Raji (cell line): ENCODE measurements around the gene CNTNAP2.

ENCODE experiments used
- POLR2A ChIP-seq: IDR thresholded peaks from 2 replicates; pipeline ENCODE4 v1.6.1; 2011; ENCODE audit warnings: low read depth, low read length, control low read depth; ENCODE audit not compliant: insufficient read depth

CNTNAP2 gene

DNA sequence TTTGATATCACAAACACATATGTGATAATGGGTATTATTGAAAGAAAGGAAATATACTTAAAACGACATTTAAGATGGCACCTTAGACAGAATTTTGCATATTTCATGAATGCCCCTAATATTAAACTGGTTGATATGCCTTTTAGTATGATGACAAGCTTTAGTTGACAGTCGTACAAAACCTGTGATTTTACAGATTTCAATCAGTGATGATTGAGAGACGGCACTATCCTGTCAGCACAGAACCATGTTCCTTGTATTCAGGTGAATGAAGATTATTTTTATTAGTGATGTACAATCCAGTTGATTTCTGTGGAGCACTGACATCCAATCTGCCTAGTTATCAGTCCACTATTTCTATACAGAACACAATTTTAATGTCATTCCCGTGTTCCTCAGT, 333.0 kb downstream of the CNTNAP2 start:
- no peak for TF ChIP-seq POLR2A

DNA sequence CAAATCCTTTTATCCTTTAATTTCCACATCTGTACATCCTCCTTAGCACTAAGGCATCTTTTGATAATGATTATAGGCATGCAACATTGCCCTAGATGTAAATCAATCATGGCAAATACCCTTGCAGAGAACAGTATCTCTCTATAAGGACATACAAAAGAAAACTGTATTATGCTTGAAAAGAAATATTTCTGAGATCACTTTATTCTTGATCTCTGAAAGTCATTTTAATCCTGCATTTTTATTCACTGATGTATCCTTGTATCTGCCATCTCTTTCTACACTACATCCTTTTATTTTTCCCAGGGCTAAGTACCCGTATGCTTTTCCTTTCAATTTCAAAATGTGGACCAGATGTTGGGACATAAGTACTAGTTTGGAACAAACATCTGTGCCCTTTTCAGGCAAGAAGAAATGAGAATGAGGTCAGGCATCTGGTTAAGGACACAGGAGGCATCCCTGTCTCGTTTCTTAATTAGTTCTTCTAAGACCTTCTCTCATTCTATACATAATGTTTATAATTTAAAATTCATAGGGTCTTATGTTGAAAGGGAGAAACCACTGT, 338.6 kb downstream of the CNTNAP2 start:
- TF ChIP-seq POLR2A: no peak

DNA sequence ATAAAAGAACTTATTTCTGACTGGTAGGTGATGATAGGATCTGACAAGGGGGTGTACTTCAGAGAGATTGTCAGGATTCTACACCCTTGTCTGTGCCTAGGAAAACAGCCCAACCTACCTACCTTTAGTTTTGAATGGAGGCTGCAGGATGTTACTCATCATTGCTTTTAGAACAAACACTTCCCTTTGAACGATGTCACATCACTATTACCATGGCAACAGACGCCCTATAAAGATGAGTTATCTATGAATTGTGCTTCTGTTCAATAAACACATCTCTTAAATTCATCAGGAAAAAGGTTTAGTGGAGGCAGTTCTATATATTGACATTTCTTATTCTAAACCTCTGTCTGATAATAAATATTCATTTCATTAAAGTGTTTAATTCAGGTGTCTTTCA, 362.4 kb downstream of the CNTNAP2 start:
- TF ChIP-seq POLR2A: no peak

DNA sequence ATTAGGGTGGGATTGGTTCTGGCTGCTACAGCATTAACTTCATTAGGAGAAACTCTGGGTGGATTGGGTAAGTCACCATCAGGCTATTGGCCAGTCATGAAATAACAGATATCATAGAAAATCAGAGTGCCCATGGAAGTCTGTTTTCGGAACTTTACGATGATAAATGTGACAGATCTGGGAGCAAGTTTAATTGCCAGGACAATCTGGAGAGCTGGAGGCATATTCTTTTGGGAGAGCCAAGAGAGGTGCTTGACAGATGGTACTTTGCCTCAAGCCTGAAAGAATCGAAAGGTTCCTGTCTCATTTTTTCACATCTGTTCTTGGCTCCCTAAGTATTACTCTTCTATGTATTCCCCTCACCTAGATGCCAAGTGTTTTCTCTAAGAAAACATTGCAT, 369.9 kb downstream of the CNTNAP2 start:
- TF ChIP-seq POLR2A: no peak

DNA sequence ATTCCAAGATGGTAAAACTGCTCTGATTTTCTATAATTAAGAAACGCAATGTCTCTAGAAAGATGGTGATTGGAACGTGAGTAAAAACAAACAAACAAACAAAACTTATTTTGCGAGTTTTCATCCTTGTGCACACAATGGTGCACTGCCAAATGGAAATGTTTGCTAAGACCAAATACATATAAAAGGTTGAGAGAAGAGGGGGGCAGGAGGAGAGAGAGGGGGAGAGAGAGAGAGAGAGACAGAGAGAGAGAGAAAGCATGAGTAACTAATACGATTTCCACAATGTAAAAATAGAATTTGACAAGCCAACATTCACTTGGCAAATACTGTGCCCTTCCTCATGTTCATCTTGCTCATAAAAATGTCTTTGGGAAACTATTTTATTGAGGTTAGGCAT, 375.4 kb downstream of the CNTNAP2 start:
- TF ChIP-seq POLR2A: no peak

DNA sequence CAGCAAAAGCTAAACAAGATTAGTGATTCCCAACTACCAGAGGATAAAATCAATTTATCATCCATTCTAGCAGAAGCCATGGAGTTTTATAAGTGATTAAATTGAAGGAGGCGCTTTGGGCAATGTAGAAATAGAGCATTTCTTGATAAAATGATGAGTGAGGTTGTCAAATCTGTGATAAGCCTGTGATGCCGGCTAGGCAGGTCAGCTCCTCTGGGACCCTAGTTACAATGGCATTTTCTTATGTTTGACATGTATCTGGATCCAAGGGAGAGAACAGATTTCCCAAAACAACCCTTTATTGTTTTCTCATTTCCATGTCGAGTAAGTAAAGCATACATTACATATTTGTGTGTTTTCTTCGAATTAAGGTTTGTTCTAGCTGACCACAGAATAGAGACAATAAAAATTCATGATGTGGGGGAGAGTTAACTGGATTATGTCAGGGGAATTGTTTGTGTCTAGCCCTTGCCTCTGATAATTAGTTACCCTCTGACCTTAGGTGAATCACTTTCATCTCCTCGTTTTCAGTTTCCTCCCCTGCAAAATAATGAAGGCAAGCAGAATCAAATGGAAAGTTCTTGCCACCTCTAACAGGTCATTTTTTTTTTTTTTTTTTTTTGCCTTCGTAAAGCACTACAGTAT, 378.5 kb downstream of the CNTNAP2 start:
- no peak for TF ChIP-seq POLR2A

DNA sequence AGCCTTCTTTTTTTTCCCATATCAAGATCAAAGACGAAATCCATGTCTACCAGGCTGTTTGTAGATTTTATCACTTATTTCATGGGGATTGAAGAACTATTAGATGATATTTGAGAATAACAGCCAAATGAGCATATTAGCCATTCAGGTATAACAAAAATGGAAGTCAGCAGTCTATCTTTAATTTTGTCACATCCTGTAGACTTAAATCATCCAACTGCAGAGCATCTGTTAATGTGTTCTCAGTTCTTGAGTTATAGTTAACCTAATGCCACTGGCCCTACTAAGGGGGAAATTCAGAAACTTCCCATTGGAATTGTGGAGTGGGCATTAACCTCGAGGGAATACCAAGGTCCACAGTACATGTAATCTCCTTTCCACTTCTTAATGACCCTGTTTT, 380.1 kb downstream of the CNTNAP2 start:
- TF ChIP-seq POLR2A: no peak

DNA sequence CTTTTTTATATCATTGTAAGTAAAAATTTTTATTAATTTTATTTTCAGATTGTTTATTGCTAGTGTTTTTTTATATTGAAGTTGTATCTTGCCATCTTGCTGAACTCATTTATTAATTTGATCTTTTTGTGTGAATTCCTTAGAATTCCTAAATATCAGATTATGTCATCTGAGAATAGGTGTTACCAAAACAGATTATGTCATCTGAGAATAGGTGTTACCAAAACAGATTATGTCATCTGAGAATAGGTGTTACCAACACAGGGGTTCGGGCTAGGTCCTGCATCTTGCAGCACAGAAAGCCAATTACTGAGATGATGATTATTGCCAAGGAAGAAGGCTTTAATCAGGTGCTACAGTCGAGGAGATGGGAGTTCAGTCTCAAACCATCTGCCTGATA, 383.4 kb downstream of the CNTNAP2 start:
- no peak for TF ChIP-seq POLR2A

DNA sequence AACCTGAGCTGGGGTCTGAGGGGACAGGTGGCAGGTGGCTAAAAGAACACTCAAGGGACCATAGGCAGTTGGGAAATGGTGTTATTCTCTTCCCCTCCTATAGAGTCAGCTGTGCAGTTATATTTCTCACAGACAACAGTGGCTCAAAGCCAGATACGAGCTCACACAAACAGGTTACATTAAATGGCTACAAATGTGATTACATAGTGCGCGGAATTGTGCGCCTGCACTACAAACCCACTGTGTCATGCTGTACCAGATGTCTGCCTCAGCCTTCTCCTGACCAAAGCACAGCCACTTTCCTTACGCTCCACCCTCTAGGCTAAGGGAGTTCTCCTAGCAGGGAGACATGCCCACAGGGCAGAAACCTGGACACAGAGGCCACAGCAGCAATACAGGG, 387.2 kb downstream of the CNTNAP2 start:
- TF ChIP-seq POLR2A: no peak

DNA sequence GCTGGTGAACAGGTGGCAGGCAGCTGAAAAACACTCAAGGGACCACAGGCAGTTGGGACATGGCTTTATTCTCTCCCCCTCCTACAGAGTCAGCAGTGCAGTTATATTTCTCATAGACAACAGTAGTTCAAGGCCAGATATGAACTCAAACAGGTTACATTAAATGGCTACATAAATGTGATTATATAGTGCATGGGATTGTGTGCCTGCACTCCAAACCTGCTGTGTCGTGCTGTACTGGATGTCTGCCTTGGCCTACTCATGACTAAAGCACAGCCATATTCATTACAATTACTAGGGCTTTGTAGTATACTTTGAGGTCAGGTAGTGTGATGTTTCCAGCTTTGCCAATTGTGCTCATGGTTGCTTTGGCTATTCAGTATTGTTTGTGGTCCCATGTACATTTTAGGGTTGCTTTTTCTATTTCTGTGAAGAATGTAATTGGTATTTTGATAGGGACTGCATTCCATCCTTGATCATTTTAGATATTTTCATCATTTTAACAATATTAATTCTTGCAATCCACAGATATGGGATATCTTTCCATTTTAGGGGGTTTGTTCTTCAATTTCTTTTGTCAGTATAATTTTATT, 393.6 kb downstream of the CNTNAP2 start:
- TF ChIP-seq POLR2A: no peak

DNA sequence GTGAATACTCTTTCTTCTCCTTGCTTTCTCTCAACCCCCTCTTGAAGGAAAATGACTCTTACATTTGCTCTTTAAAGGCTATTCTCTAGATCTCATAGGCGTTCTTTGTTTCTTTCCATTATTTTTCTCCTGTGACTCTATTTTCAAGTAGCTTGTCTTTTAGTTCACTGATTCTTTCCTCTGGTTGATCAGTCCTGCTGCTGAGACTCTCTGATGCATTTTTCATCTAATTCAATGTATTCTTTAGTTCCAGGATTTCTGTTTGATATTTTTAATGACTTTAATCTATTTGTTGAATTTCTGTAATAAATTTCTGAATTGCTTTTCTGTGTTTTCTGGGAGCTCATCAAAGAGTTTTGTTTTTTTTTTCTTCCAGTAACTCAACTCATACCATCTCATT, 397.7 kb downstream of the CNTNAP2 start:
- TF ChIP-seq POLR2A: no peak

DNA sequence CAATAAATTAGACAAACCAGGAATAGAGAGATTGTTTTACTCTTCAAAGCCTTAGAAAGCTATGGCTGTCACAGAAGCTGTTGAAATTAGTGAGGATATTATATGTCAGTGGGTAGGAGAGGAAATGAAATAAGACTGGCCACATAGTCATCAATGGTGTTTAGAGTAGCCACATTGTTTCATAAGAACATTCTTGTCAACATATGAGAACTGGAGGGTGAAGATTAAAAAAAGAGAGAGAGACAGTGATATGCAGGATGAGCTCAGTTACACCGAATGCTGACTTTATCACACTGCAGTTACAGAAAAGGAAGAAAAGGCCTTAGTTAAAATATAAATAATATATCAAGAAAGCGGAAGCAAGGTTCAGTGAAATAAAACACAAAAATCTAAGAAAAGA, 412.0 kb downstream of the CNTNAP2 start:
- no peak for TF ChIP-seq POLR2A

DNA sequence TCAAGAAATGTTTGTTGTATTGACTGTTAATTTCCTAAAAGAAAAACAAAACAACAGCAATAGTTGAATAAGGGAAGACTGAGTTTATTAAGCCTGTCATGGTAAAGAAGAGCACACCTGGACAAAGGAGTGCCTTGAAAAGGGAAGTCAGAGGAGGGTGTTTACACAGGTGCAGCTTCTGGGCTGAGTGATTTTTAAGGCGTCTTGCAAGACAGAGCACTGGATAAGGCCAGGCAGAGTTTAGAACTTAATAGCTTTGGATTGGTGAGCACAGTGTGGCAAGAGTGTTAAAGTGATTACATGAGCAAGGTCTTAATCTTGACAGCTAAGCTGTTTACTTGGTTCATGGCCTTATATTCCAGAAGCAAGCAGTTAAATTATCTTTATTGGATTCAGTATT, 423.2 kb downstream of the CNTNAP2 start:
- TF ChIP-seq POLR2A: no peak

DNA sequence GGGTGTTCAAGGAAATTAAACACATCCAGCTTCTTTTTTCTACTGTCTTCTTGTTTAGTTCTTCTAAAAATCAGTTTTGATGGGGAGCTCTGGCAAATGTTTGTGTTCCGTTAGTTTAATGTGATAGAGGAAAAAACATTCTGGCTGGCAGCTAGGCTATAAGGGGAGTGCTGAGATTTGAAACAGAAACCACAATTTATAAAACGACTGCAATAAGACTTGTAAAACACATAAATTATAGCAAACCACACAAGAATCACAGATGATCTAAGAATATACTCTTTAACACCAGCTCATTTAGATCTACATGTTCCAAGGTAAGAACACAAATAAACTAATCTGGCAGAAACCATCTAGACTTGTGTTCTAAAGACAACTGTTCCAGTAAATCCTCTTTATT, 425.5 kb downstream of the CNTNAP2 start:
- TF ChIP-seq POLR2A: no peak

DNA sequence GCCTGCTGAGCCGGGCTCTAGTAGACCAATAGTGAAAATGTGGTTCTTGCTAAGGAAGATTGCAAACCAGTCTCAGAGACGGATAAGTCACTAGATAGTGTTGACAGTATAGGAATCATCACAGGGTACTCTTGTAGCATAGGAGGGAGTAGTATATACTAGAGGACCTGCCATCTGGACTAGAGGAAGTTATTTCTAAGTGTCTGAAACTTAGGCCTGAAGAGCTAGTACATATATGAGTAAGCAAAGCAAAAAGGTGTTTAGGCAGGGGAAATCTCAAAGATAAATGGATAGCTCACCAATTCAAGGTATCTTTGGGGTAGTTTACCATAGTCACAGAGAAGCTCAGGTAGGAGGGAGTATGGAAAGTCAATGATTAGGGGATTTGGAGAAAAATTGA, 428.1 kb downstream of the CNTNAP2 start:
- no peak for TF ChIP-seq POLR2A

DNA sequence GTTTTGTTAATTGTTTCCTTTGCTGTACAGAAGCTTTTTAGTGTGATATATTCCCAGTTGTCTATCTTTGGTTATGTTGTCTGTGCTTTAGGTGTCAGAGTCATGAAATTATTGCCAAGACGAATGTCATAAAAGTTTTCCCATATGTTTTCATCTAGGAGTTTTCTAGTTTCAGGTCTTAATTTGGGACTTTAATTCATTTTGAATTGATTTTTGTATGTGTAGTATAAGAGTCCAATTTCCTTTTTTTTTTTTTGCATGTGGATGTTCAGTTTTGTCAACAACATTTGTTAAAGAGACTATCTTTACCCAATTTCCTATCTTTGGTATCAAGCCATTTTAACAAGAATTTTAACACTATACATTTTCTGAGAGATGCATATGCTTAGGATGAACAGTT, 432.2 kb downstream of the CNTNAP2 start:
- no peak for TF ChIP-seq POLR2A

DNA sequence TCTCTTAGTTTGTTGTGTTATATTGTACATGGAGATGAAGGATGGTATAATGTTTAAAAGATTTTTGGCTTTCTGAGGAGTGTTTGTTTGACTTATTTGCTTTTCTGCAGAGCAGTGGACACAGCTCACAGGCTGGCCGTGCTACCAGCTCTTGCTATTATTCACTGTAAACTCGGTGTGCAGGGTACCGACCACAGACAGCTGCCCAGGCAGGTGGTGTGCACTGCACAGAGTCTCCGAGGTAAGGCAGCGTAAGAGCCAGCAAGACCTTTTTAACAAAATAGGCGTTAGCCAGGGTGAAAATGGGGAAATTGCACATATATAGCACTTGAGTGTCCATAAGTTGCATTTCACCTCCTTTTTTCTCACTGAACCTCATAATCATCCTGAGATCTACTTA, 438.0 kb downstream of the CNTNAP2 start:
- TF ChIP-seq POLR2A: no peak

DNA sequence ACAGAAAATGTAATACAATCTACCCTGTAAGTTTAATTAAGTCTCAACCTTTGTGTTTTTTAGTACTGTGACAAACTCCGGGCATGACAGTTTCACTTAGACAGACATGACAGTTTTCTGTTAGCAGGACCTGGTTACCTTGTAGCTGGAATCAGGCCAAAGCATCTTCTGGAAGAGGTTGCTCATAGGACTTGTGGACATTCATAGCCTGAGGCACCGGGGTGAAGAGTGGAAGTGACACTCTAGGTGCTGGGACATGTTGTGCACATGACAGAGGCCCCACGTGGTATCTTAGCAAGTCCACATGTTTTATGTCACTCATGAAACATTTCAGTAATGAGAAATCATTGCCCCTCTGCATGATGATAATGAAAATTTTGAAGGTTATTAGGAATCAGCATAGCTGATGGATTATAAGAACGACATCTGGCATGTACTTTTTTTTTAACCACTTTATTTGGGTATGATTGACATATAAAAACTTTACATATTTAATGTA, 441.4 kb downstream of the CNTNAP2 start:
- TF ChIP-seq POLR2A: no peak

DNA sequence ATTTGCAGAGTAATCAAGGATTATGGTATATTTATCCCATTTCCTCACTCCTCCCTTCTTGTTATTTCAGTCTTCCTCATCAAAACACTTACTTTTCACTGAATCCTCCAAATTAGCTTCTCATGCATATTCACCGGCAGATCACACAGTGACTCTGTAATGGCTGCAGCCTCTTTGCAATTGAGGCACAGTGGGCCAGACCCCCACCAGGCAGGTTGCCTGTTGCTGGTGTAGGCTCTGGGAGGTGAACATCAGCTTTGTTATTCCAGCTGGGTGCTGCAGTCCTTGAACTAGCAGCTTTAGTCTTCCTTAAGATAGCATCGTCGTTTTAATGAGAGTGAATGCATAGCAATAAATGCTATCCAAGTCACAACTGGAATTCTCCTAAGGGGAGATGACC, 449.3 kb downstream of the CNTNAP2 start:
- TF ChIP-seq POLR2A: no peak
